Omental fat pad (tissue), 4 donors: ENCODE data around the gene SLC17A8. TPM values are rescaled to one million over a fixed set of nuclear protein-coding genes. Genes with fewer than 3 reads are reported as not detected.

ENCODE experiments used
- ATAC-seq: fragments of 150-250 bp; one replicate; pipeline ENCODE4 v1.9.1; 2016; ENCODE audit warnings: mild to moderate bottlenecking, moderate library complexity; ENCODE audit not compliant: low FRiP score
- DNase-seq: peaks from one replicate; pipeline ENCODE4 v3.0.0-alpha.2; 2019; ENCODE audit warnings: low spot score
- total RNA-seq, 4 donors: library from RNA; depleted of rRNA; stranded (reverse); fragments of >200 nt; gene quantifications; one replicate each; pipeline ENCODE4 v1.1.0, GENCODE V29; 2016
- TF ChIP-seq, protein P1 (sequence below), 3 donors: fragments of 450-650 bp; IDR thresholded peaks; one replicate each; pipeline ENCODE4 v1.5.1; 2016 to 2017; ENCODE audit warnings: antibody characterized with exemption in 3 of 3, mild to moderate bottlenecking in 3 of 3, moderate library complexity in 2 of 3

Gene SLC17A8
- total RNA-seq, 4 donors from 2014 or later: not detected

DNA sequence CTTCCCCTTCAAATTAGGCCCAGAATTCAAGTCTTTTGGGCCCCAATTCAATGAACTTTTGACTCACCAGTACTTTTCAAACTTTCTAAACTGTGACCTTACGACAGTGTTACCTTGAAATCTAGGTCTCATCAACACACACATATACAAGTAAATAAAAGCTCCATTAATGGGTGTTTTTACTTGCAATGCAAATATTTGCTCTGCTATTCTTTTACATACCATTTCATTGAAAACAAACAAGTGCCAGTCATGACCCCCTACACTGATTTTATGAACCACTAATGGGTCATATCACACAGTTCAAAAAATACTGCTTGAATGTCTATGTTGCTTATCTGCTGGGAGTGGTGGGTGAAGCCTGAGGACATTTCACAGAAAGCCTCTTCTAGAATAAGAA lies 107.7 kb downstream of the SLC17A8 start:
- ATAC-seq (no peak), DNase-seq (no peak)
- TF ChIP-seq, protein P1, sequence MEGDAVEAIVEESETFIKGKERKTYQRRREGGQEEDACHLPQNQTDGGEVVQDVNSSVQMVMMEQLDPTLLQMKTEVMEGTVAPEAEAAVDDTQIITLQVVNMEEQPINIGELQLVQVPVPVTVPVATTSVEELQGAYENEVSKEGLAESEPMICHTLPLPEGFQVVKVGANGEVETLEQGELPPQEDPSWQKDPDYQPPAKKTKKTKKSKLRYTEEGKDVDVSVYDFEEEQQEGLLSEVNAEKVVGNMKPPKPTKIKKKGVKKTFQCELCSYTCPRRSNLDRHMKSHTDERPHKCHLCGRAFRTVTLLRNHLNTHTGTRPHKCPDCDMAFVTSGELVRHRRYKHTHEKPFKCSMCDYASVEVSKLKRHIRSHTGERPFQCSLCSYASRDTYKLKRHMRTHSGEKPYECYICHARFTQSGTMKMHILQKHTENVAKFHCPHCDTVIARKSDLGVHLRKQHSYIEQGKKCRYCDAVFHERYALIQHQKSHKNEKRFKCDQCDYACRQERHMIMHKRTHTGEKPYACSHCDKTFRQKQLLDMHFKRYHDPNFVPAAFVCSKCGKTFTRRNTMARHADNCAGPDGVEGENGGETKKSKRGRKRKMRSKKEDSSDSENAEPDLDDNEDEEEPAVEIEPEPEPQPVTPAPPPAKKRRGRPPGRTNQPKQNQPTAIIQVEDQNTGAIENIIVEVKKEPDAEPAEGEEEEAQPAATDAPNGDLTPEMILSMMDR (IDR thresholded peaks at IDR 0.05): no peak

DNA sequence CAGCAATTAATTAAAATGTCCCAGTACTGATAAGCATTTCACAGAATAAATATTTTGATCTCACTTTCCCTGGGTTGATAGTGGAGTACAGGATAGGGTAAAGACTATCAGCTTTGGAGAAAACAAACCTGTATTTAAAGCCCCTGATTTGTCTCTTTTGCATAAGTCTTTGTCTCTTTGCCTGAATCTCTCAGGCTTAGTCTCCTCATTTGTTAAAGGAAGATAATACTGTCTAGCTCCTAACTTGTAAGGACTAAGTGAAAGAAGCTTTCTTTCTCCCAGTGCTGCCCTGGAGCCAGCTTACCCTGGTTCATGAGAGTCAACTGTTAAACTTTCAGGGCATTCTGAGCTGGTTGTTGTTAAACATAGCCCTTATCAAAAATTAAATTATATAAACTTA lies 111.3 kb downstream of the SLC17A8 start:
- ATAC-seq (no peak), DNase-seq (no peak)
- TF ChIP-seq, protein P1 (IDR thresholded peaks at IDR 0.05): no peak

Other genes with a start within 250 kb of the SLC17A8 start
- 10 to 100 TPM; 29.5 to 34.5 (median 33.9) TPM for gene BLTP3B, start 214.2 kb upstream of the SLC17A8 start, total RNA-seq
- 10 to 100 TPM in 3 of 4 donors, 1 to 10 TPM in 1; 9.5 to 14.3 (median 11.6) TPM for gene ACTR6, start 156.3 kb upstream of the SLC17A8 start, total RNA-seq
- not detected for gene DEPDC4, start 90.0 kb upstream of the SLC17A8 start, total RNA-seq
- 10 to 100 TPM; 30.1 to 42.6 (median 38.2) TPM for gene SCYL2, start 89.9 kb upstream of the SLC17A8 start, total RNA-seq
- not detected for gene NR1H4, start 116.8 kb downstream of the SLC17A8 start, total RNA-seq
- 10 to 100 TPM in 2 of 4 donors, 1 to 10 TPM in 2; 2.9 to 17.4 (median 8.3) TPM for gene GAS2L3, start 216.6 kb downstream of the SLC17A8 start, total RNA-seq